Kidney glomerular epithelial cell (primary cell): ENCODE measurements around the gene ATAT1.

Experiments
- DNase-seq: peaks from one replicate; lab custom pipeline; 2025; lab: John Stamatoyannopoulos, UW

ATAT1 gene

DNA sequence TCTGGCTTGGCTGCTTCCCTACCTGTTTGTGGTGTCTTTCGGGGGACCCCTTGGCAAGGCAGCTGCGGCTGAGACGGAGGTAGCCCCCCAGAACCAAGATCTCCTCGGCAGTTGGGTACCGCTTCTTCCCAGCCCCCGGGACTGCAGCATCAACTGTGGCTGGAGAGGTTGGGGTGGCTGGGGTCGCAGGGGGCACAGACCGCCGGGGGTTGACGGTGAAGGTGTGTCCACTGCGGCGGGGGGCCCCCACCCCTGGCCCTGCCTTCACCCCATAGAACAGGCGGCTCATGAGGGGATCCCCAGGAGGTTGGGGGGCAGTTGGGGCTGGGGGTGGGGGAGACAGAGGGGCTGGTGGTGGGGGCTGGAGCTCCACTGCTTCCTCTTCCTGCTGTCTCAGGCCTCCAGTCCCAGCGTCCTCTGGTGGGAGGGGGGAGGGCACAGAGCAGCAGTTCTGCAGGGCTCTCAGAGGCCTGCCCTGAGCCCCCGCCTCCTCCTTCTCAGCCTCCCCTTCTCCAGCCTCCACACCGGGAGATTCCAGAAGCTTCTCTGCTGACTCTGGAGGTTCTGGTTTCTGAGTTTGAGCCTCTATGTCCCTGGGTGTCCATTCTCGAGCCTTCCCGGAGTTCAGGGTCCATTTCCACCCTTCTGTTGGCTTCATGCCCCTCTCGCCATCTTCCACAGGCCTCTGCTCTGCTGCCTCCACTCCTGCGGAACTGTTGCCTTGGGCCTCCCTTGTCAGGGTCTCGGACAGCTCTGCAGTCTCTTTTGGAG lies 57.9 kb downstream of the ATAT1 start:
- DNase-seq: no peak

- no peak for DNase-seq
Observed at GRCh38 chr6:30685157-30686008, 58.7 kb downstream of the ATAT1 start.

GRCh38 chr6:30686009-30686907 lies 59.6 kb downstream of the ATAT1 start, which contains the start of gene PPP1R18:
PPP1R18 (minus strand) TSS chr6:30686645; CDS start chr6:30686018, 627 bp downstream.
- peak; percentile 72 for DNase-seq

DNA sequence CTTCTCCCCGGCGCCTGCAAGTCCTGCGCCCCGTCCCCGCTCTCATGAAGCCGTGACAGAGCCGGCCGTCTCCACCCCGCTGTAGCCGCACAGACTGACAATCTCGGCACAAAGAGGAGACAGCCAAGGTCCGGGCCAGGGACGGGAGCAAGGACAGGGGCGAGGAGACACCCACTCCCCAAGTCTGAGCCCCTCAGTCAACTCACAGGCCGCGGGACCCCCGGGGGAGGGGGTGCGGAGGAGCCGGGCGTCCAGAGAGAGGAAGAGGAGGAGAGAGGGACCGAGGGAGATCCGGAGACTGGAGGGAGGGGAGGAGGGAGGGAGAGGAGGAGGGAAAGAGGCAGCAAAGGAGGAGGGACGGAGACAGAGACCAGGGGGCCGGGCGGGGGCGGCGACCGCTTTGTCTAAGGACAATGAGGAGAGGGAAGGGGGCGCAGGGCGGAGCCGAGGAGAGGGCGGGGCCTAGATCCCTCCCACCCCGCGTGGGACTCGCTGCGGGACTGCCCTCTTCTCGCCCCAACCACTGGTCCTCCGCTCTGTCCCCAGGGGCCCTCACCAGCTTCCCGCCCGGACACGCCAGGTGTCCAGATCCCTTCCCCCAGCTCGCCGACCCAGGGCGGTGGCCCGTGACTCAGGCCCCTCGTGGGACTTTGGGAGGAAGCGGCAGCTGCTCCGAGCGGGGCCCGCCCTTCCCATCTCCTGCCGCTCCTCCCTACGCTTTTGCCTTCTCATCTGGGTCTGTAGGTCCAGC lies 60.4 kb downstream of the ATAT1 start:
- peak; percentile 80 for DNase-seq

GRCh38 chr6:30687659-30688431 lies 61.2 kb downstream of the ATAT1 start:
- peak; percentile 24 for DNase-seq

DNA sequence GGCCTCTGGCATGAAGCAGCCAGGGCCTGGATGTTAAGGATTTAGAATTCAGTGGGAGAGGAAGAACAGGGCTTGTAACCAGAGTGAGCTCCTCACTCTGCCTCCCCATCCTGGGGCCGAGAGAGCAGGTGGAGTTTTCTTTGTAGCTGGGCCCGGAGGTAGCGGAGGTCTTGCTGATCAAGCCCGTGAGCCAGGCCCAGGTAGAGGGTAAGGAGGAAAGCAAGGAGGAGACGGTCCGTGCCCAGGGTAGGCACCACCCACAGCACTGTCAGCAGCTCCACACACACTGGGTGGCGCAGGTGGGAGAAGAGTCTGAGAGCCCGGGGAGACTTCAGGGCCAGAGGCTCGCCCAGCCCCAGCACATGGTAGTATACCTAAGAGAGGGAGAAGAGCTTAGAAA lies 61.9 kb downstream of the ATAT1 start:
- DNase-seq: no peak

DNA sequence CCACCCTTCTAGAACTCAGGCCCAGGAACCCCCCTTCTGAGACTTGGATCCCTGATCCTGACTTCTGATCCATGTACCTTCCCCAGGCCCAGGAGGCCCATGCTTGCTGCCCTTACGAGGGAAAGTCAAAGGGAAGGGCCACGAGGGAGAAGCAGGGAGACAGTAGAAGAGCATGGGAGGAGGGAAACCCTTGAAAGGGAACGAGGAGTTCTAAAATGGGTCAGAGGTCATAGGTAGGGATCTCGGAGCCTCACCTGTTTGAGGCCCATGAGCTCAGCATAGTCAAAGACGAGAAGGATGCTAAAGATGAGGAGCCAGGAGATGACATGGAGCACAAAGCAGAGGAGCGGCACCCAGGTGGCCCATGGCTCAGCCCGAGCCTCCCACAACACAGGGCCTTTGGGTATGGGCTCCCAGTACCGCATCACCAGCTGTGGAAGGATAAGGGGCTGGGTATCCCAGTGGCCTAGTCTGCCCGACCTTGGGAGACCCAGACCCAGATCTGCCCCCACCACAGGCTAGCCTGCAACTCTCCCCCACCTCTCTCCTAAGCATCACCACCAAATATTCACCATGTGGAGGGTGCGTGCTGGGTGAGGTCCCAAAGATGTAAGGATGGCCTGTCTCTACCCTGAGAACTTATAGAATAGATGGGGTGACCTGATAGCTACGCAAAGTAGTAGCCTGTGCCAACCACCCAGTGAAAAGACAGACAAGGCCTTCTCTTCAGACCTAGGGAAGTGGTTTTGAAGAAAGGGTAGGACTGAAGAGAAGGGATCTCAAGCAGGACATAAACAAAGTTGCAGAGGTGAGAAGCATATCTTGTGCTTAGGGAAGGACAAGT lies 62.6 kb downstream of the ATAT1 start:
- DNase-seq: no peak

GRCh38 chr6:30689985-30690384 lies 63.3 kb downstream of the ATAT1 start:
- no peak for DNase-seq

GRCh38 chr6:30690403-30691207 lies 63.9 kb downstream of the ATAT1 start, which contains the start of gene NRM:
NRM (minus strand) TSS chr6:30690984; CDS start chr6:30690974, 10 bp downstream.
- DNase-seq: peak; percentile 91

GRCh38 chr6:30691208-30691847 lies 64.7 kb downstream of the ATAT1 start:
- no peak for DNase-seq
